GM12878 (cell line): ENCODE measurements around the gene CRAMP1. TPM values are rescaled to one million over a fixed set of nuclear protein-coding genes. Genes with fewer than 3 reads are reported as not detected.

Experiments
- polyA plus RNA-seq, 11 experiments: library from polyadenylated mRNA; depleted of rRNA in 4 of 11; unstranded in 6 of 11; stranded (reverse) in 5 of 11; fragments of >200 nt; fragmentation: Nextera tagmentation in 4 of 11; fragmentation: Illumina TruSeq in 1 of 11; extraction: Ambion mirVana in 4 of 11; extraction: Trizol in 1 of 11; gene quantifications; 1 replicate in 1 of 11; 2 replicates in 10 of 11; pipeline versions ENCODE4 v1.2.1 to v1.2.3, GENCODE V29; 2011 to 2016; ENCODE audit warnings: inconsistent platforms in 2 of 11, missing spikeins in 2 of 11, low read depth in 1 of 11
- total RNA-seq, 4 experiments: library from RNA; depleted of rRNA in 3 of 4; stranded (reverse); fragments of >200 nt in 3 of 4; fragmentation: Illumina TruSeq in 1 of 4; extraction: Trizol in 1 of 4; gene quantifications; 2 replicates each; pipeline versions ENCODE4 v1.2.1 to v1.2.3, GENCODE V29; 2013 to 2021

CRAMP1 gene
- total and polyA plus RNA-seq, 10 of the 15 experiments (the other 5 are each of a cell fraction or from before 2014, with no cell fraction given) = 0.37 to 9.8 (median 3.9) TPM

Other genes with a start within 250 kb of the CRAMP1 start
Only the 7 nearest of the 19 such genes appear.
- 21.3 and 27.1 TPM in 2 replicates for gene CLCN7, start 137.3 kb upstream of the CRAMP1 start, total RNA-seq (2014; rRNA removed)
- 7.7 and 7.8 TPM in 2 replicates for gene CLCN7, start 137.3 kb upstream of the CRAMP1 start, total RNA-seq (2014; rRNA removed; fragmentation: Illumina TruSeq; extraction: Trizol)
- gene CLCN7, start 137.3 kb upstream of the CRAMP1 start, total RNA-seq (2021) = 56.3 and 62.5 TPM in 2 replicates
- 5.0 and 12.8 TPM in 2 replicates for gene CLCN7, start 137.3 kb upstream of the CRAMP1 start, polyA plus RNA-seq (2011; rRNA removed)
- gene CLCN7, start 137.3 kb upstream of the CRAMP1 start, polyA plus RNA-seq (2014; fragmentation: Illumina TruSeq; extraction: Trizol) = 2.7 and 11.6 TPM in 2 replicates
- under 1 TPM; 0.04 to 0.18 TPM for gene CLCN7, start 137.3 kb upstream of the CRAMP1 start, polyA plus RNA-seq (2014; fragmentation: Nextera tagmentation; extraction: Ambion mirVana)
- 61.6 and 64.5 TPM in 2 replicates for gene CLCN7, start 137.3 kb upstream of the CRAMP1 start, polyA plus RNA-seq (2014; rRNA removed)
- 10 to 100 TPM; 36.7 to 38.0 TPM for gene CLCN7, start 137.3 kb upstream of the CRAMP1 start, polyA plus RNA-seq (2016; fragmentation: Nextera tagmentation; extraction: Ambion mirVana)
- gene PTX4, start 123.4 kb upstream of the CRAMP1 start, total RNA-seq (2014; rRNA removed) = not detected in 2 replicates
- gene PTX4, start 123.4 kb upstream of the CRAMP1 start, total RNA-seq (2014; rRNA removed; fragmentation: Illumina TruSeq; extraction: Trizol) = not detected in 2 replicates
- gene PTX4, start 123.4 kb upstream of the CRAMP1 start, total RNA-seq (2021) = not detected in 2 replicates
- gene PTX4, start 123.4 kb upstream of the CRAMP1 start, polyA plus RNA-seq (2011; rRNA removed) = not detected in 2 replicates
- not detected in 2 replicates for gene PTX4, start 123.4 kb upstream of the CRAMP1 start, polyA plus RNA-seq (2014; fragmentation: Illumina TruSeq; extraction: Trizol)
- gene PTX4, start 123.4 kb upstream of the CRAMP1 start, polyA plus RNA-seq (2014; fragmentation: Nextera tagmentation; extraction: Ambion mirVana) = not detected
- gene PTX4, start 123.4 kb upstream of the CRAMP1 start, polyA plus RNA-seq (2014; rRNA removed) = 0.20 TPM in 1 of 2 replicates, not detected in the other
- gene PTX4, start 123.4 kb upstream of the CRAMP1 start, polyA plus RNA-seq (2016; fragmentation: Nextera tagmentation; extraction: Ambion mirVana) = not detected
- 21.5 and 25.2 TPM in 2 replicates for gene TELO2, start 119.0 kb upstream of the CRAMP1 start, total RNA-seq (2014; rRNA removed)
- 7.1 and 8.2 TPM in 2 replicates for gene TELO2, start 119.0 kb upstream of the CRAMP1 start, total RNA-seq (2014; rRNA removed; fragmentation: Illumina TruSeq; extraction: Trizol)
- gene TELO2, start 119.0 kb upstream of the CRAMP1 start, total RNA-seq (2021) = 60.0 and 72.8 TPM in 2 replicates
- 5.2 and 11.9 TPM in 2 replicates for gene TELO2, start 119.0 kb upstream of the CRAMP1 start, polyA plus RNA-seq (2011; rRNA removed)
- gene TELO2, start 119.0 kb upstream of the CRAMP1 start, polyA plus RNA-seq (2014; fragmentation: Illumina TruSeq; extraction: Trizol) = 0.68 and 5.0 TPM in 2 replicates
- gene TELO2, start 119.0 kb upstream of the CRAMP1 start, polyA plus RNA-seq (2014; fragmentation: Nextera tagmentation; extraction: Ambion mirVana) = 1 to 10 TPM in 1 of 2 experiments, under 1 TPM in 1; 0.55 to 2.4 TPM
- gene TELO2, start 119.0 kb upstream of the CRAMP1 start, polyA plus RNA-seq (2014; rRNA removed) = 56.4 and 83.7 TPM in 2 replicates
- 10 to 100 TPM; 57.8 to 69.1 TPM for gene TELO2, start 119.0 kb upstream of the CRAMP1 start, polyA plus RNA-seq (2016; fragmentation: Nextera tagmentation; extraction: Ambion mirVana)
- gene TMEM204, start 78.7 kb upstream of the CRAMP1 start, total RNA-seq (2014; rRNA removed) = not detected in 2 replicates
- gene TMEM204, start 78.7 kb upstream of the CRAMP1 start, total RNA-seq (2014; rRNA removed; fragmentation: Illumina TruSeq; extraction: Trizol) = not detected in 2 replicates
- gene TMEM204, start 78.7 kb upstream of the CRAMP1 start, total RNA-seq (2021) = 0.18 TPM in 1 of 2 replicates, not detected in the other
- not detected in 2 replicates for gene TMEM204, start 78.7 kb upstream of the CRAMP1 start, polyA plus RNA-seq (2011; rRNA removed)
- not detected in 2 replicates for gene TMEM204, start 78.7 kb upstream of the CRAMP1 start, polyA plus RNA-seq (2014; fragmentation: Illumina TruSeq; extraction: Trizol)
- under 1 TPM in 1 of 2 experiments, not detected in 1; 0.05 TPM for gene TMEM204, start 78.7 kb upstream of the CRAMP1 start, polyA plus RNA-seq (2014; fragmentation: Nextera tagmentation; extraction: Ambion mirVana)
- gene TMEM204, start 78.7 kb upstream of the CRAMP1 start, polyA plus RNA-seq (2014; rRNA removed) = not detected in 2 replicates
- gene TMEM204, start 78.7 kb upstream of the CRAMP1 start, polyA plus RNA-seq (2016; fragmentation: Nextera tagmentation; extraction: Ambion mirVana) = under 1 TPM in 1 of 2 experiments, not detected in 1; 0.30 TPM
- 2.5 and 3.1 TPM in 2 replicates for gene IFT140, start 288 bp upstream of the CRAMP1 start, total RNA-seq (2014; rRNA removed)
- gene IFT140, start 288 bp upstream of the CRAMP1 start, total RNA-seq (2014; rRNA removed; fragmentation: Illumina TruSeq; extraction: Trizol) = 2.4 and 2.8 TPM in 2 replicates
- 5.7 and 6.5 TPM in 2 replicates for gene IFT140, start 288 bp upstream of the CRAMP1 start, total RNA-seq (2021)
- 1.7 and 2.9 TPM in 2 replicates for gene IFT140, start 288 bp upstream of the CRAMP1 start, polyA plus RNA-seq (2011; rRNA removed)
- 0.81 and 2.9 TPM in 2 replicates for gene IFT140, start 288 bp upstream of the CRAMP1 start, polyA plus RNA-seq (2014; fragmentation: Illumina TruSeq; extraction: Trizol)
- under 1 TPM; 0.29 to 0.48 TPM for gene IFT140, start 288 bp upstream of the CRAMP1 start, polyA plus RNA-seq (2014; fragmentation: Nextera tagmentation; extraction: Ambion mirVana)
- 2.9 and 4.4 TPM in 2 replicates for gene IFT140, start 288 bp upstream of the CRAMP1 start, polyA plus RNA-seq (2014; rRNA removed)
- 1 to 10 TPM; 2.9 to 3.8 TPM for gene IFT140, start 288 bp upstream of the CRAMP1 start, polyA plus RNA-seq (2016; fragmentation: Nextera tagmentation; extraction: Ambion mirVana)
- 48.9 and 51.7 TPM in 2 replicates for gene JPT2, start 65.9 kb downstream of the CRAMP1 start, total RNA-seq (2014; rRNA removed)
- gene JPT2, start 65.9 kb downstream of the CRAMP1 start, total RNA-seq (2014; rRNA removed; fragmentation: Illumina TruSeq; extraction: Trizol) = 47.3 and 48.0 TPM in 2 replicates
- 78.4 and 82.0 TPM in 2 replicates for gene JPT2, start 65.9 kb downstream of the CRAMP1 start, total RNA-seq (2021)
- gene JPT2, start 65.9 kb downstream of the CRAMP1 start, polyA plus RNA-seq (2011; rRNA removed) = 59.8 and 66.8 TPM in 2 replicates
- 61.6 and 75.6 TPM in 2 replicates for gene JPT2, start 65.9 kb downstream of the CRAMP1 start, polyA plus RNA-seq (2014; fragmentation: Illumina TruSeq; extraction: Trizol)
- 10 to 100 TPM; 15.6 to 26.7 TPM for gene JPT2, start 65.9 kb downstream of the CRAMP1 start, polyA plus RNA-seq (2014; fragmentation: Nextera tagmentation; extraction: Ambion mirVana)
- gene JPT2, start 65.9 kb downstream of the CRAMP1 start, polyA plus RNA-seq (2014; rRNA removed) = 62.1 and 75.1 TPM in 2 replicates
- gene JPT2, start 65.9 kb downstream of the CRAMP1 start, polyA plus RNA-seq (2016; fragmentation: Nextera tagmentation; extraction: Ambion mirVana) = 10 to 100 TPM; 11.7 to 12.0 TPM
- 36.0 and 42.2 TPM in 2 replicates for gene MAPK8IP3, start 93.8 kb downstream of the CRAMP1 start, total RNA-seq (2014; rRNA removed)
- gene MAPK8IP3, start 93.8 kb downstream of the CRAMP1 start, total RNA-seq (2014; rRNA removed; fragmentation: Illumina TruSeq; extraction: Trizol) = 18.6 and 19.6 TPM in 2 replicates
- 52.6 and 67.9 TPM in 2 replicates for gene MAPK8IP3, start 93.8 kb downstream of the CRAMP1 start, total RNA-seq (2021)
- gene MAPK8IP3, start 93.8 kb downstream of the CRAMP1 start, polyA plus RNA-seq (2011; rRNA removed) = 15.7 and 22.4 TPM in 2 replicates
- gene MAPK8IP3, start 93.8 kb downstream of the CRAMP1 start, polyA plus RNA-seq (2014; fragmentation: Illumina TruSeq; extraction: Trizol) = 4.3 and 16.8 TPM in 2 replicates
- under 1 TPM; 0.06 to 0.31 TPM for gene MAPK8IP3, start 93.8 kb downstream of the CRAMP1 start, polyA plus RNA-seq (2014; fragmentation: Nextera tagmentation; extraction: Ambion mirVana)
- gene MAPK8IP3, start 93.8 kb downstream of the CRAMP1 start, polyA plus RNA-seq (2014; rRNA removed) = 67.1 and 81.0 TPM in 2 replicates
- 1 to 10 TPM; 9.3 to 9.7 TPM for gene MAPK8IP3, start 93.8 kb downstream of the CRAMP1 start, polyA plus RNA-seq (2016; fragmentation: Nextera tagmentation; extraction: Ambion mirVana)